ENCODE results near the gene RAB9A. TPM values are rescaled to one million over a fixed set of nuclear protein-coding genes. Genes with fewer than 3 reads are reported as not detected.
"Not testable (repeated sequence)": the region's sequence is repeated elsewhere in the genome, so short reads cannot be mapped to it uniquely, and the experiment has no call there.

The RAB9A gene, protein sequence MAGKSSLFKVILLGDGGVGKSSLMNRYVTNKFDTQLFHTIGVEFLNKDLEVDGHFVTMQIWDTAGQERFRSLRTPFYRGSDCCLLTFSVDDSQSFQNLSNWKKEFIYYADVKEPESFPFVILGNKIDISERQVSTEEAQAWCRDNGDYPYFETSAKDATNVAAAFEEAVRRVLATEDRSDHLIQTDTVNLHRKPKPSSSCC
- total RNA-seq: 33.7 and 34.8 TPM in 2 replicates
- 36.3 and 56.6 TPM in 2 replicates for polyA plus RNA-seq

DNA sequence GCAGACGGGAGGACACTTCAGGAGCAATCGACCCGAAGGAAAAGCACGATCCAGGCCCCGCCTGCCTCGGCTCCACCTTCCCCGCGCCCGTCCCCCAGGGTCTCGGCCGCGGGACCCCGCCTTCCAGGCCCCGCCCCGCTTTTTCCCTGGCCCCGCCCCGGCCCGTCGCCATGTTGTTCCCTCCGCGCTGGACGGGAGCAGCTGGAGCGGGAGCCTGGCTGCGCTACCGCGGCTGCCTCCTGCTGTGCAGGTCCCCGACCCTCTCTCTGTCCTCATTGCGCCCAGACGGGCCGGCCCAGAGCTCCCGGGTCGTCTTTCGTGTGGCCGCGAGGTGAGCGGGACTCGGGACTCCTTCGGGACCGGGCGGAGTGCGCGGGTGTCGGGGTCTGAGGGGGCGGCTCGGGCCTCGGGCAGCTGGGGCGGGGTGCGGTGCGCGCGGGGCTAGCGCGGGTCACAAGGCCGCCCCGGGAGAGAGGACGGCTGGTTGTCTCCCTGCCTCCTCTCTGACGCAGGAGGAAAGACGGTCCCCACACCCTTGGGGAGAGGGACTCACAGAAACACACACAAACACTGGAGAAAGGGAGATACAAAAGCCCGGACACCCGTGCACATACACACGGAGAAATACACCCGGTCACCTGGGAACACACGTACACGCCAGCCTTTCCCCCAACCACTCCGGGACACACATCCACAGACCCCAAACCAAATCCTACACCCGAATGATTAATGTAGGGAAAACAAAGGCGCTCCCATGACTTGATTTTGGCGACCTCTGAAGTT is at the start of gene RAB9A:
Gene RAB9A, plus strand, starts transcription at position 171 of the 783 bp plus-strand sequence. CDS start 19,619 bp downstream, outside the sequence.
- peaks cover 23% of the 10 kb centered on the region for H3K4me1 ChIP-seq (ENCODE audit: low read depth)
- no peaks in the 10 kb centered on the region for H3K36me3 ChIP-seq
- H3K27me3 ChIP-seq: peaks cover 3% of the 10 kb centered on the region
- peak; percentile 75 to 93 for DNase-seq (ENCODE audit: low read depth in 1 of 2, low spot score in 1 of 2)
- peak within 1 kb of the TSS; percentile 96 for H3K27ac ChIP-seq
- peak within 1 kb of the TSS; percentile 64 for H3K4me3 ChIP-seq
- H3K9me3 ChIP-seq (ENCODE audit: low read depth): no peaks in the 10 kb centered on the region
- TF ChIP-seq, protein P1, sequence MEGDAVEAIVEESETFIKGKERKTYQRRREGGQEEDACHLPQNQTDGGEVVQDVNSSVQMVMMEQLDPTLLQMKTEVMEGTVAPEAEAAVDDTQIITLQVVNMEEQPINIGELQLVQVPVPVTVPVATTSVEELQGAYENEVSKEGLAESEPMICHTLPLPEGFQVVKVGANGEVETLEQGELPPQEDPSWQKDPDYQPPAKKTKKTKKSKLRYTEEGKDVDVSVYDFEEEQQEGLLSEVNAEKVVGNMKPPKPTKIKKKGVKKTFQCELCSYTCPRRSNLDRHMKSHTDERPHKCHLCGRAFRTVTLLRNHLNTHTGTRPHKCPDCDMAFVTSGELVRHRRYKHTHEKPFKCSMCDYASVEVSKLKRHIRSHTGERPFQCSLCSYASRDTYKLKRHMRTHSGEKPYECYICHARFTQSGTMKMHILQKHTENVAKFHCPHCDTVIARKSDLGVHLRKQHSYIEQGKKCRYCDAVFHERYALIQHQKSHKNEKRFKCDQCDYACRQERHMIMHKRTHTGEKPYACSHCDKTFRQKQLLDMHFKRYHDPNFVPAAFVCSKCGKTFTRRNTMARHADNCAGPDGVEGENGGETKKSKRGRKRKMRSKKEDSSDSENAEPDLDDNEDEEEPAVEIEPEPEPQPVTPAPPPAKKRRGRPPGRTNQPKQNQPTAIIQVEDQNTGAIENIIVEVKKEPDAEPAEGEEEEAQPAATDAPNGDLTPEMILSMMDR (IDR thresholded peaks at IDR 0.05; ENCODE audit: low read depth, low read length): no peak

DNA sequence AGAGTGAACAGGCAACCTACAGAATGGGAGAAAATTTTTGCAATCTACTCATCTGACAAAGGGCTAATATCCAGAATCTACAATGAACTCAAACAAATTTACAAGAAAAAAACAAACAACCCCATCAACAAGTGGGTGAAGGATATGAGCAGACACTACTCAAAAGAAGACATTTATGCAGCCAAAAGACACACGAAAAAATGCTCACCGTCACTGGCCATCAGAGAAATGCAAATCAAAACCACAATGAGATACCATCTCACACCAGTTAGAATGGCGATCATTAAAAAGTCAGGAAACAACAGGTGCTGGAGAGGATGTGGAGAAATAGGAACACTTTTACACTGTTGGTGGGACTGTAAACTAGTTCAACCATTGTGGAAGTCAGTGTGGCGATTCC is 47.2 kb upstream of the RAB9A start:
- not testable (repeated sequence) for H3K4me3 ChIP-seq; H3K9me3 ChIP-seq (ENCODE audit: low read depth); H3K4me1 ChIP-seq (ENCODE audit: low read depth); H3K36me3 ChIP-seq; H3K27ac ChIP-seq; DNase-seq (ENCODE audit: low read depth in 1 of 2, low spot score in 1 of 2); H3K27me3 ChIP-seq

DNA sequence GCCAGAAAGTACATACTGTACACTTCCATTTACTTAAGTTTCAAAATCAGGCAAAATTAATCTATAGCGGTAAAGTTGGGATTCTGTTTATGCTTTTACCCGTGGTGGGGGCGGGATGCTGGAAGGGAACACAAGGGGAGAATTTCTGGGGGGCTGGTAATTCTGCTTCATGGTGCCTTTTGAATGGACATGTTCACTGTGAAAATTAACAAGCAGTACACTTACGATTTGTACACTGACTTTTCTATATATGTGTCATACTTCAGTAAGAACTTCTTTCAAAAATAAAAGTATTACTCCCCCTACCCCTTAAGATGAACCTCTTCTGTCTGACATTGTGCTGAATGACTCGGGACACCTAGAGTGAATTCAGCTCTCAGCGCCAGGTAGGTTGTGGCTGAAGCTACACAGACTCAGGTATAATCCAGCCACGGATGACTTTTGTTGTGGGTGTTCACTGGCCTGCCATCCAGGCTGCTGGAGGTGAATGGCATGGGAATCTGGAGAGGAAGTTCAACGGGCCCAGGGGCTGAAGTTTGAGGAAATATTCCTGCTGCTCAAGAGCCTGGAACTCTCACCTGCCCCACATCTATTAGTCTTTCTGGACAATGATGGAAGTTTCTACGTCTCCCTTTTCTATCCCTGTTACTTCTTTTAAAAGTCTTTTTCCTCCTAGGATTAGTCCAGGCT is 43.3 kb upstream of the RAB9A start:
- Histone ChIP-seq H3K4me1 (ENCODE audit: low read depth) (no peaks in the 10 kb centered on the region), H3K27ac (no peak overlapping the region), H3K9me3 (ENCODE audit: low read depth) (no peaks in the 10 kb centered on the region), H3K36me3 (no peaks in the 10 kb centered on the region), H3K27me3 (no peaks in the 10 kb centered on the region), H3K4me3 (no peak overlapping the region)
- TF ChIP-seq, protein P1 (IDR thresholded peaks at IDR 0.05; ENCODE audit: low read depth, low read length): no peak
- no peak for DNase-seq (ENCODE audit: low read depth in 1 of 2, low spot score in 1 of 2)

DNA sequence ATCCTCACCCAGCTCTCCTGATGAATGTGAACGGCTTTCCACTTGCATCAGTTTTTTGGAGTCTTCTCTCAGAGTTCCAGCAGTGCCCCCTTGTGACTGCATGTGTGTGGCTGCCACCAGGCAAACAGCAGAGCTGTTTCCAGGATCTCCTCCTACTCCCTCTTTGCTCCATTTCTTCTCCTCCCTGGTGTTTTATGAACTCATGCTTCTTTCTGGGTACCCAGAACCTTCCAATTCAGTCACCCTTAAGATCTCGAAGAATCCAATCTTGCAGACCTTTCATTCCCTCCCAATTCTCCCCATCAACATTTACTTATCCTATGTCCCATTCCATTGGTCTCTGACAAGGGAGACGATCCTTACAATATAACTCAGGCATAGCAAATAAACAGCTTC is 42.8 kb upstream of the RAB9A start:
- DNase-seq (ENCODE audit: low read depth in 1 of 2, low spot score in 1 of 2): peak; percentile 70 to 75
- Histone ChIP-seq H3K9me3 (ENCODE audit: low read depth) (no peaks in the 10 kb centered on the region), H3K4me3 (no peak overlapping the region), H3K36me3 (no peaks in the 10 kb centered on the region), H3K4me1 (ENCODE audit: low read depth) (no peaks in the 10 kb centered on the region), H3K27me3 (no peaks in the 10 kb centered on the region), H3K27ac (no peak overlapping the region)
- TF ChIP-seq, protein P1 (IDR thresholded peaks at IDR 0.05; ENCODE audit: low read depth, low read length): peak; percentile 71

DNA sequence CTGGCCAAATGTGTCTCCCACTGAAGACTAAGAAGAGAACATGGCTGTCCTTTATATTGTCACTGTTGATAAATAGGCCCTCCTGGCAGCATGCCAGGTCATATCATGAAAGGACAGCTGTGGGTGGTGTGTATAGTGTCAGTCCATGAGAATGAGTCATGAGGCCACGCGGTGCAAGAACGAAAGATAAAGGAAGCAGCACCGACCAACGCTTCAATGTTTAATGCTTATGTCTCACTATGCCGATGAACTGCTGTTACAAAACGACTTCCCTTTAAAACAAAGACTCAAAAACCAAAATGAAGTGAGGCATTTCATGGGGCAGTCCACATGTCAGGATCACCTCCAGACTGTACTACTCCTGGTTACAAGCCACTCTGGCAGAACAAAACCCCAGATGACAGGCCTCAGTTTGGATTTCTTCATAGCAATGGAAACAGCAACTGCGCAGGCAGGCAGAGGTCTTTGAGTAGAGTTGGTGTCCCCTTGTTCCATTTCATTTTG is 41.2 kb upstream of the RAB9A start:
- Histone ChIP-seq H3K9me3 (ENCODE audit: low read depth) (no peaks in the 10 kb centered on the region), H3K36me3 (no peaks in the 10 kb centered on the region), H3K27ac (peak overlapping the region; percentile 11), H3K27me3 (no peaks in the 10 kb centered on the region), H3K4me1 (ENCODE audit: low read depth) (no peaks in the 10 kb centered on the region), H3K4me3 (no peak overlapping the region)
- DNase-seq (ENCODE audit: low read depth in 1 of 2, low spot score in 1 of 2): peak; percentile 51 to 74
- TF ChIP-seq, protein P1 (IDR thresholded peaks at IDR 0.05; ENCODE audit: low read depth, low read length): no peak

DNA sequence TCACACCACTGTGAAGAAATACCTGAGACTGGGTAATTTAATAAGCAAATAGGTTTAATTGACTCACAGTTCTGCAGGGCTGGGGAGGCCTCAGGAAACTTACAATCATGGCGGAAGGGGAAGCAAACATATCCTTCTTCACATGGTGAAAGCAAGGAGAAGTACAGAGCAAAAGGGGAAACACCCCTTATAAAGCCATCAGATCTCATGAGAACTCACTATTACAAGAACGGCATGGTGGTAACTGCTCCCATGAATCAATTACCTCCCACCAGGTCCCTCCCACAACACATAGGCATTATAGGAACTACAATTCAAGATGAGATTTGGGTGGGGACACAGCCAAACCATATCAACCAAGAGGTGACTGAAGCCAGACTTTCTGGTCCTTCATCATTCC is 40.6 kb upstream of the RAB9A start:
- DNase-seq (ENCODE audit: low read depth in 1 of 2, low spot score in 1 of 2); H3K9me3 ChIP-seq (ENCODE audit: low read depth); H3K36me3 ChIP-seq; H3K27me3 ChIP-seq; H3K4me1 ChIP-seq (ENCODE audit: low read depth); H3K4me3 ChIP-seq; H3K27ac ChIP-seq: not testable (repeated sequence)

All from cardiac muscle cell (in vitro differentiated cells and primary cell).